ENCODE measurements around the gene MLLT3. TPM values are rescaled to one million over a fixed set of nuclear protein-coding genes. Genes with fewer than 3 reads are reported as not detected.

The MLLT3 gene
- total RNA-seq, 1 donor from 2014 or later: 18.0 TPM

DNA sequence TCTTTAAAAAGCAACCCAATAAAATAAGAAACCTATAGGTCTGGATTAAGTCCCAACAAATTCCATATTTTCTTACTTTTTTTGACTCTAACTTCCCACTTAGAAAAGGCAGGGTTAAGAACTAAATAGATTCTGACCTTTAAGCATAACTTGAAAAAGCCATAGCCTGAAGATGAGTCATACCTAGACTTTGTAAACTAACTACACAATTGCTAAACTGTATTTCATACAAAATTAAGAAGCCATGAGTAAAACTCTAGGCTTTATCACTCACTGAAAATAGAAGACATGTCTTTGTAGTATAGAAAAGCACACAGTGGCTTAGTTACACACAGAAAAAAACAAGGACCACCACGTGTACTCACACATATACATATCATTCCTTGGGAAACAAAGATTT lies 51.5 kb downstream of the MLLT3 start:
- Histone ChIP-seq H3K27me3 (ENCODE audit: low read depth) (no peaks in the 10 kb centered on the region), H3K4me3 (no peak overlapping the region), H3K9me3 (peaks cover 5% of the 10 kb centered on the region), H3K4me1 (peaks cover 20% of the 10 kb centered on the region), H3K27ac (no peak overlapping the region), H3K36me3 (no peaks in the 10 kb centered on the region)
- DNase-seq (no peak), ATAC-seq (peak in 1 of 2 donors; percentile 50)
- no peak for TF ChIP-seq CTCF (IDR thresholded peaks at IDR 0.05)
- intact Hi-C loops (cut with DNase I): no loop called here

GRCh38 chr9:20570087-20570486 lies 52.2 kb downstream of the MLLT3 start:
- TF ChIP-seq CTCF (IDR thresholded peaks at IDR 0.05): no peak
- H3K9me3 ChIP-seq: no peaks in the 10 kb centered on the region
- H3K36me3 ChIP-seq: no peaks in the 10 kb centered on the region
- DNase-seq: no peak
- peaks cover 20% of the 10 kb centered on the region for H3K4me1 ChIP-seq
- no peak overlapping the region for H3K4me3 ChIP-seq
- intact Hi-C loops (cut with DNase I): no loop called here
- peak in 1 of 2 donors; percentile 38 for ATAC-seq
- H3K27me3 ChIP-seq (ENCODE audit: low read depth): no peaks in the 10 kb centered on the region
- no peak overlapping the region for H3K27ac ChIP-seq

GRCh38 chr9:20569525-20569924 lies 52.8 kb downstream of the MLLT3 start:
- Histone ChIP-seq H3K36me3 (no peaks in the 10 kb centered on the region), H3K4me1 (peaks cover 20% of the 10 kb centered on the region), H3K27ac (peak overlapping the region; percentile 16), H3K9me3 (no peaks in the 10 kb centered on the region), H3K27me3 (ENCODE audit: low read depth) (no peaks in the 10 kb centered on the region), H3K4me3 (no peak overlapping the region)
- intact Hi-C loops (cut with DNase I): no loop called here
- DNase-seq (no peak), ATAC-seq (peak; percentile 87 to 93)
- no peak for TF ChIP-seq CTCF (IDR thresholded peaks at IDR 0.05)

DNA sequence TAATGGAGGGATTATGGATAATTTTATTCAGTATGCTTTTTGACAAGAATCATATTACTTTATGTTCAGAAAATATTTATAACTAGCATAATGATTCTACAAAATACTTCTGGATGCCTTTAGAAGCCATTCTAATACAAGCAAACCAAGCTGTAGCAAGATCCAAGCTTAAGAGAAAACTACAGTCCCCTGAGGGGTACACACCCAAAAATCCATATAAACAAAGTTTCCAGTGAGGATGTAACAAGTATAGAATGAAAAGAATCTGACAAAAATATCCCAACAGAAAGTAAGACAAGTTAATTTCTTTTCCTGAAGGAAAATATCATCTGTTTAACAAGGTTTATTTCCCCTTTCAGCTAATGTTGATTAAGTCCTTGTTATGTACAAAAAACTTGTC lies 53.9 kb downstream of the MLLT3 start:
- peaks cover 20% of the 10 kb centered on the region for H3K4me1 ChIP-seq
- DNase-seq (no peak), ATAC-seq (no peak)
- no peaks in the 10 kb centered on the region for H3K36me3 ChIP-seq
- H3K4me3 ChIP-seq: no peak overlapping the region
- H3K27me3 ChIP-seq (ENCODE audit: low read depth): no peaks in the 10 kb centered on the region
- H3K27ac ChIP-seq: no peak overlapping the region
- intact Hi-C loops (cut with DNase I): no loop called here
- TF ChIP-seq CTCF (IDR thresholded peaks at IDR 0.05): no peak
- H3K9me3 ChIP-seq: no peaks in the 10 kb centered on the region

DNA sequence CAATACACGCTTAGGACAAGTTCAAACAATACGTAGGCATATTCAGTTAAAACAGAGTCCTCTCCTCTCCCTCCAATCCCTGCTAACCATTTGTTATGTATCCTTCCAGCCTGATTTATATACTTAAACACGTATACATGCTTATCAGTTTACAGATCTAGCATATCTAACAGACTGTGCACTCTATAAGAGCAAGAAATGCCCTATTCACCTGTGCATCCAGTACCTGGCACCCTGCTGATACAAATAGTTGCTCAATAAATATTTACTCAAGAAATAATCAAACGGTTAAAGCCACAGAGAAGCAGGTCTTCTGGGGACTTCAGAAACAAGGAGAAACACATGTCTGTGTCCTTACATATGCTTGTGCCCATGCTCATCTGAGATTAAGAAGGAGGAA lies 55.9 kb downstream of the MLLT3 start:
- peaks cover 31% of the 10 kb centered on the region for H3K4me1 ChIP-seq
- no peaks in the 10 kb centered on the region for H3K9me3 ChIP-seq
- no peaks in the 10 kb centered on the region for H3K36me3 ChIP-seq
- no peak for DNase-seq
- intact Hi-C loops (cut with DNase I): no loop called here
- no peak overlapping the region for H3K4me3 ChIP-seq
- no peak overlapping the region for H3K27ac ChIP-seq
- no peak for ATAC-seq
- TF ChIP-seq CTCF (IDR thresholded peaks at IDR 0.05): no peak
- H3K27me3 ChIP-seq (ENCODE audit: low read depth): no peaks in the 10 kb centered on the region

DNA sequence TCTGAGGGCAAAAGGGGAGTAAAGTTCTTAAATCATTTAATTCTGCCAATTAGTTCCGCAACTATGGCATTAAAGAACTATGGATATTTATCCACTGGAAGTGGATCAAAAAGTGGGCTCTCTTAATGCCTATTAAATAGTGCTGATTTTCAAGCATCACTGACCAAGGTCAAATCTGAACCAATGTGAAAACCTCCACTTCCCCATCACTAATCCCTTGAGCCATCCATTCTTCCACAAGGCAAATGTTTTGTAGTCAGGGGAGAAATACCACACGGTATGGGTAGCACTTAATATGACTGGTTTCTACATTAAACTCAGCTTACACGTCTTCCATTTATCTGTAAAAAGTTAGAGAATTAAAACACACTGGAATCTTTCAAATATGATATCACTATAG lies 57.6 kb downstream of the MLLT3 start:
- H3K9me3 ChIP-seq: no peaks in the 10 kb centered on the region
- H3K4me3 ChIP-seq: no peak overlapping the region
- intact Hi-C loops (cut with DNase I): no loop called here
- TF ChIP-seq CTCF (IDR thresholded peaks at IDR 0.05): no peak
- no peak for ATAC-seq
- no peaks in the 10 kb centered on the region for H3K27me3 ChIP-seq (ENCODE audit: low read depth)
- peaks cover 32% of the 10 kb centered on the region for H3K4me1 ChIP-seq
- H3K36me3 ChIP-seq: no peaks in the 10 kb centered on the region
- no peak overlapping the region for H3K27ac ChIP-seq
- DNase-seq: no peak

Measured in lower lobe of right lung (tissue), 2 donors.